ENCODE results near the gene SPATS2.
"Not testable (repeated sequence)": the region's sequence is repeated elsewhere in the genome, so short reads cannot be mapped to it uniquely, and the experiment has no call there.

- TF ChIP-seq SP1 (IDR thresholded peaks at IDR 0.05; ENCODE audit: low read depth); EZH2 (IDR thresholded peaks at IDR 0.05); MAX (IDR thresholded peaks at IDR 0.05); ZFX (IDR thresholded peaks at IDR 0.05); EGR1 (IDR thresholded peaks at IDR 0.05; ENCODE audit: low read depth); CBX3 (IDR thresholded peaks at IDR 0.05; ENCODE audit: low read depth); FOSL1 (IDR thresholded peaks at IDR 0.05; ENCODE audit: low read depth); POLR2AphosphoS5 (IDR thresholded peaks at IDR 0.05; ENCODE audit: low read depth, low read length): not testable (repeated sequence)
- TF ChIP-seq, protein P1, sequence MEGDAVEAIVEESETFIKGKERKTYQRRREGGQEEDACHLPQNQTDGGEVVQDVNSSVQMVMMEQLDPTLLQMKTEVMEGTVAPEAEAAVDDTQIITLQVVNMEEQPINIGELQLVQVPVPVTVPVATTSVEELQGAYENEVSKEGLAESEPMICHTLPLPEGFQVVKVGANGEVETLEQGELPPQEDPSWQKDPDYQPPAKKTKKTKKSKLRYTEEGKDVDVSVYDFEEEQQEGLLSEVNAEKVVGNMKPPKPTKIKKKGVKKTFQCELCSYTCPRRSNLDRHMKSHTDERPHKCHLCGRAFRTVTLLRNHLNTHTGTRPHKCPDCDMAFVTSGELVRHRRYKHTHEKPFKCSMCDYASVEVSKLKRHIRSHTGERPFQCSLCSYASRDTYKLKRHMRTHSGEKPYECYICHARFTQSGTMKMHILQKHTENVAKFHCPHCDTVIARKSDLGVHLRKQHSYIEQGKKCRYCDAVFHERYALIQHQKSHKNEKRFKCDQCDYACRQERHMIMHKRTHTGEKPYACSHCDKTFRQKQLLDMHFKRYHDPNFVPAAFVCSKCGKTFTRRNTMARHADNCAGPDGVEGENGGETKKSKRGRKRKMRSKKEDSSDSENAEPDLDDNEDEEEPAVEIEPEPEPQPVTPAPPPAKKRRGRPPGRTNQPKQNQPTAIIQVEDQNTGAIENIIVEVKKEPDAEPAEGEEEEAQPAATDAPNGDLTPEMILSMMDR (IDR thresholded peaks at IDR 0.05 in 2 of 3, conservative IDR thresholded peaks at IDR 0.05 in 1 of 3; ENCODE audit: borderline replicate concordance in 1 of 3, insufficient read depth in 1 of 3, low read depth in 2 of 3, low read length in 2 of 3), result not testable (repeated sequence)
- TF ChIP-seq, protein P2, sequence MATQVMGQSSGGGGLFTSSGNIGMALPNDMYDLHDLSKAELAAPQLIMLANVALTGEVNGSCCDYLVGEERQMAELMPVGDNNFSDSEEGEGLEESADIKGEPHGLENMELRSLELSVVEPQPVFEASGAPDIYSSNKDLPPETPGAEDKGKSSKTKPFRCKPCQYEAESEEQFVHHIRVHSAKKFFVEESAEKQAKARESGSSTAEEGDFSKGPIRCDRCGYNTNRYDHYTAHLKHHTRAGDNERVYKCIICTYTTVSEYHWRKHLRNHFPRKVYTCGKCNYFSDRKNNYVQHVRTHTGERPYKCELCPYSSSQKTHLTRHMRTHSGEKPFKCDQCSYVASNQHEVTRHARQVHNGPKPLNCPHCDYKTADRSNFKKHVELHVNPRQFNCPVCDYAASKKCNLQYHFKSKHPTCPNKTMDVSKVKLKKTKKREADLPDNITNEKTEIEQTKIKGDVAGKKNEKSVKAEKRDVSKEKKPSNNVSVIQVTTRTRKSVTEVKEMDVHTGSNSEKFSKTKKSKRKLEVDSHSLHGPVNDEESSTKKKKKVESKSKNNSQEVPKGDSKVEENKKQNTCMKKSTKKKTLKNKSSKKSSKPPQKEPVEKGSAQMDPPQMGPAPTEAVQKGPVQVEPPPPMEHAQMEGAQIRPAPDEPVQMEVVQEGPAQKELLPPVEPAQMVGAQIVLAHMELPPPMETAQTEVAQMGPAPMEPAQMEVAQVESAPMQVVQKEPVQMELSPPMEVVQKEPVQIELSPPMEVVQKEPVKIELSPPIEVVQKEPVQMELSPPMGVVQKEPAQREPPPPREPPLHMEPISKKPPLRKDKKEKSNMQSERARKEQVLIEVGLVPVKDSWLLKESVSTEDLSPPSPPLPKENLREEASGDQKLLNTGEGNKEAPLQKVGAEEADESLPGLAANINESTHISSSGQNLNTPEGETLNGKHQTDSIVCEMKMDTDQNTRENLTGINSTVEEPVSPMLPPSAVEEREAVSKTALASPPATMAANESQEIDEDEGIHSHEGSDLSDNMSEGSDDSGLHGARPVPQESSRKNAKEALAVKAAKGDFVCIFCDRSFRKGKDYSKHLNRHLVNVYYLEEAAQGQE (IDR thresholded peaks at IDR 0.05; ENCODE audit: low read depth), result not testable (repeated sequence)
- TF ChIP-seq, protein P3, sequence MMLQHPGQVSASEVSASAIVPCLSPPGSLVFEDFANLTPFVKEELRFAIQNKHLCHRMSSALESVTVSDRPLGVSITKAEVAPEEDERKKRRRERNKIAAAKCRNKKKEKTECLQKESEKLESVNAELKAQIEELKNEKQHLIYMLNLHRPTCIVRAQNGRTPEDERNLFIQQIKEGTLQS (IDR thresholded peaks at IDR 0.05), result not testable (repeated sequence)
Observed at GRCh38 chr12:49380184-49380583, 12.9 kb downstream of the SPATS2 start.
